ENCODE data around the gene KHDRBS2.
A peak's percentile ranks its signal among the peaks of the same experiment; 100 is the strongest.
"Not testable (repeated sequence)": the region's sequence is repeated elsewhere in the genome, so short reads cannot be mapped to it uniquely, and the experiment has no call there.

KHDRBS2 gene

DNA sequence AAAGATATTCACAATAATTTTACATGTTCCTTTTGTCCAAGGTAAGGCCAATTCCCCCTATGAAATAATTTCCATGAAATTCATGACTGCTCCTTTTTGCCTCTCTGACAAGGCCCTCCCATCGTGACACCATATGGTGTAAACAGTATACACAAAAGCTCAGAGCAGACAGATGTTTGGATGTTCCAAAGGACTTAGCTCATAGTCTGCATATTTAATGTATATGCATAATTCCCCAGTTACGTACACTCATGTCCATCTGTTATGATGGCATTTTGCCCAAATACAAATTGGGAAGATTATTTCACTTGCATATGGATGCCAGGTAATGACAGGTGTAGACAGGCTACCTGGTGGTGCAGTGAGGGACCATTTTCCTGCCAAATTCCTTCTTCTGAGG, 376.5 kb downstream of the KHDRBS2 start:
- no peak for DNase-seq (ENCODE audit: low read depth, low spot score)
- H3K4me3 ChIP-seq (ENCODE audit: low read length) = no peak overlapping the region

DNA sequence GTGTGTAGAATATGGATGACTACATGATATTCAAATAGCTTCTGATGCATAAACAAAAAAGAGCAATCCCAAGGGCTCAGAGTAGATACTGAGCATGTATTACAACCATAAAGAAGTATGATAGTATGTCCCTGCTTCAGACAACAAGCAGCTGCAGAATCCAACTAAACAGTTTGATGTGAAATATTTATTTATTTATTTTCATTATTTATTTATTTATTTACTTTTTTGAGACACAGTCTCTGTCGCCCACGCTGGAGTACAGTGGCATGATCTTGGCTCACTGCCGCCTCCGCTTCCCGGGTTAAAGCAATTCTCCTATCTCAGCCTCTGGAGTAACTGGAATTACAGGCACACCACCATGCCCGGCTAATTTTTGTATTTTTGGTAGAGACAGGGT, 384.3 kb downstream of the KHDRBS2 start:
- DNase-seq (ENCODE audit: low read depth, low spot score) = no peak
- H3K4me3 ChIP-seq (ENCODE audit: low read length) = no peak overlapping the region

DNA sequence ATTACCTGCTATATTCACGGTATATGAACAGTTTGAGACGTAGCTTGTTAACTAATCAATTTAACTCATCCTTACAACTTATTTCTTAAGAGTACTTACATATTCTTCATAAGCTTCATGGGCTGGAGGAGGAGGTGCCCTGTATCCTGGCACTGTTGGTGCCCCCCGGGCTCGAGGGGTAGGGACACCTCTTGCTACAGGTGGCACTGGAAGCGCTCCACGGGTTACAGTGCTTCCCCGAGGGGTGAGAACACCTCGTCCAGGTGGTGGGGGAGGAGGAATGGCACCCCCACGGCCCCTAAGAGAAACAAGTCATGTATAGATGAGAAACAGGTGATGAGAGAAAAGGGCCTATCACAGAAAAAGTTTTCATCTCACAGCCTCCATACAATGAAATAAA, 391.5 kb downstream of the KHDRBS2 start:
- H3K4me3 ChIP-seq (ENCODE audit: low read length) = no peak overlapping the region
- no peak for DNase-seq (ENCODE audit: low read depth, low spot score)

DNA sequence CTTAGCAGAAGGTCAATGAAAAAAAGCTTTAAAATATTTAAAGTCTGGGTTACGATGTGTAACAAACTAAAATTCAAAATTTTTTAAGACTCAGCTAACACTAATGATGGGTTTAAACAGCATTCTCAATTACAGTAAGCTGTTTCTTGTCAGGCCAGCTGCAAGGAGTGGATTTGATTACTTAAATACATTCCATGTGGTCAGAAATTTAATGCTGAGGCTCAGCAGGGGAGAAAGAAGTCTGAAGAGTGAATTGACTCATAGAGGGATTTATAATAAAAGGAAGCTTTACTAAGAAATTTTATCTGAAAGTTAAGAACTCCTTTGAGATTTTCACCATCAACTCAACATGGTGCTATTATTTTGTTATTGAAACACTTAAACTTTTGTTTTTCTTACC, 398.6 kb downstream of the KHDRBS2 start:
- no peak overlapping the region for H3K4me3 ChIP-seq (ENCODE audit: low read length)
- no peak for DNase-seq (ENCODE audit: low read depth, low spot score)

DNA sequence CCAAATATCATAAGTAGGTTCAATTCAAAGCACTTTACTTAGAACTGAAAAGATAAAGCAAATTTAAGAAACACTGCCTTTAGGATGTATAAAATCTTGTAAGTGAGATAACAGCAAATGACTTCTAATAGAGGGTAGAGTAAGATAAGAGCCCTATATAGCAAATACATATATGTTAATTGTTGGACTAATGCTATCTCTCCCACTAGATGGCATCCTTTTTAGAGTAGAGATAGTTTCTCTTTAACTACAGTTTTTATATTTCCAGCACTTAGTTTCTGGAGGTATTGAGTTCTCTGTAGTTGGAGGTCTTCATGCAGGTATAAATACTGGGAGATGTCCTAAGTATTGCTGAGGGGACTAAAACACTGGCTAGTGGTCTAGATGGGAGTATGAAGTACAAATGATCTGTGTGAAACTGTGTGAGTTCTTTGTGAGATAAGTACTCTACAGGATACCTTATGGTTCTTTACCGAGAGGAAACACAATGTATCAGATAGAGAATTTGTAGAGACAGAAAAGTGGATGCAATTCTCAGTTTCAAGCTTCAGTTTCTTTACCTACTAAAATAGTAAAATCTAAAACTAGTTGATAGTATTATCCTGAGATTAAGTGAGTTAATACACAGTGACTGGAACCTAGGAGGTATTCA, 399.3 kb downstream of the KHDRBS2 start:
- peak; percentile 10 for DNase-seq (ENCODE audit: low read depth, low spot score)
- H3K4me3 ChIP-seq (ENCODE audit: low read length) = no peak overlapping the region

DNA sequence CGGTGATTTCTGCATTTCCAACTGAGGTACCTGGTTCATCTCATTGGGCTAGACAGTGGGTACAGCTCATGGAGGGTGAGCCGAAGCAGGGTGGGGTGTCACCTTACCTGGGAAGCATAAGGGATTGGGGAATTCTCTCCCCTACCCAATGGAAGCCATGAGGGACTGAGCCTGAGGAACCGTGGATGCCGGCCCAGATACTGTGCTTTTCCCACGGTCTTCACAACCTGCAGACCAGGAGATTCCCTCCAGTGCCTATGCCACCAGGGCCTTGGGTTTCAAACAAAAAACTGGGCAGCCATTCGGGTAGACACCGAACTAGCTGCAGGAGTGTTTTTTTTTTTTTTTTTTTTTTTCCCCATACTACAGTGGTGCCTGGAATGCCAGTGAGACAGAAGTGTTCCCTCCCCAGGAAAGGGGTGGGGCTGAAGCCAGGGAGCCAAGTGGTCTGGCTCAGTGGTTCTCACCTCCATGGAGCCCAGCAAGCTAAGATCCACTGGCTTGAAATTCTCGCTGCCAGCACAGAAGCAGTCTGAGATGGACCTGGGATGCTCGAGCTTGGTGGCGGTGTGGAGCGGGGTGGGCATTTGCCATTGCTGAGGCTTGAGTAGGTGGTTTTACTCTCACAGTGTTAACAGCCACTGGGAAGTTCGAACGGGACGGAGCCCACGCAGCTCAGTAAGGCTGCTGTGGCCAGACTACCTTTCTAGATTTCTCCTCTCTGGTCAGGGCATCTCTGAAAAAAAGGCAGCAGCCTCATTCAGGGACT, 416.2 kb downstream of the KHDRBS2 start:
- DNase-seq (ENCODE audit: low read depth, low spot score) = no peak
- H3K4me3 ChIP-seq (ENCODE audit: low read length) = no peak overlapping the region

DNA sequence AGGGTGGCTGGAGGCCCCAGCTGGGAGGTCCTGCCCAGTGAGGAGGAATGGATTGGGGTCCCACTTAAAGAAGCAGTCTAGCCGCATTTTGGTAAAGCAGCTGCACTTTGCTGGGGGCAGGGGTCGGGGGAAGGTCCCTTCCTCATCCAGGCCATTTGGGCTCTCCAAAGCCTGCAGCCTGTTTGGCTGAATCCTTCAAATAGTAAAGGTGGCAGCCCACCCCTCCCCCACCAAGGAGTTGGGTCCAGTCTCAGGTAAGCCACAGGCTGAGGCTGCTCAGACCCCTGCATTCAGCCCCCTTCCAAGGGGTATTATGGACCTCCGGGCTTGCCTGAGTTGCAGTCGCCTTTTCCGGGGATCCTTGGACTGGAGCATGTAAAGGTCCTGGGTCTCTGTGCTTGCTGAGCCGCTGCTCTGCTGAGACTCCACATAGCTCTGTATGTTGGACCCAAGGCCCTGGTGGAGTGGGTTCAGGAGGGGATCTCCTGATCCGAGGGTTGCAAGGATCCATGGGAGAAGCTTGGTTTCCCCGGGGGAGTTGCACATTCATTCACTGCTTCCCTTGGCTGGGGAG, 417.4 kb downstream of the KHDRBS2 start:
- no peak overlapping the region for H3K4me3 ChIP-seq (ENCODE audit: low read length)

DNA sequence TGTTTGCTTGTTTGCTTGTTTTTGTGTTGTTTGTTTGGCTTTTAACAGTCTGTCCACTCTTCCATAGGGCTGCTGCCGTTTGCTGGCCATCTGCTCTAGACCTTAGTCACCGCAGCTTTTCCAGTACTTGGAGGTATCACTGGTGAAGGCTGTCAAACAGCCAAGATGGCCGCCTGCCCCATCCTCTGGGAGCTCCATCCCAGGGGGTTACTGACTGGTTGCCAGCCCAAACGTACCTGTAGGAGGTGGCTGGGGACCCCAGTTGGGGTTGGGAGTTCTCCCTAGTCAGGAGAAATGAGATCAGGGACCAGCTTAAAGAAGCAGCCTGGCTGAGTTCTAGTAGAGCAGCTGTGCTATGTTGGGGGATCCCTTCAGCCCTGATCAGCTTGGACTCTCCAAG, 418.4 kb downstream of the KHDRBS2 start:
- DNase-seq (ENCODE audit: low read depth, low spot score) = no peak
- no peak overlapping the region for H3K4me3 ChIP-seq (ENCODE audit: low read length)

More for the DNA sequence above, 417.4 kb downstream of the KHDRBS2 start:
- DNase-seq (ENCODE audit: low read depth, low spot score) = no peak

DNA sequence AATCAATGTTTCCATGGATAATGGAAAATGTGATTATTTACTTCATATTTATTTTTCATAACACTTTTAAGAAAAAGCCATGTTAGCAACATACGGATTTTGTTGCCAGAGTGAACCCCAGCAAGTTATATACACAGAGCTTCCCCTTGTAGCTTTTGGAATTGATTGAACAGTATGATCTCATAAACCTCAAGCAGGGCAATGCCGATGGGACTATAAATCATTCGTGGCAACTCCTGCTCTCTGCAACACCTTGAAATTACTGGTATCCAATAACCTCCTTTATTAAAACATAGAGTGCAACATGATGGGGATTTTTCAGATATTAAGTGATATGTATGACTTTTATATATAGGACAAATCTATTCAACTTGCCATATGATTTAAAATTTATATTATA, 428.5 kb downstream of the KHDRBS2 start:
- DNase-seq (ENCODE audit: low read depth, low spot score) = no peak
- no peak overlapping the region for H3K4me3 ChIP-seq (ENCODE audit: low read length)

DNA sequence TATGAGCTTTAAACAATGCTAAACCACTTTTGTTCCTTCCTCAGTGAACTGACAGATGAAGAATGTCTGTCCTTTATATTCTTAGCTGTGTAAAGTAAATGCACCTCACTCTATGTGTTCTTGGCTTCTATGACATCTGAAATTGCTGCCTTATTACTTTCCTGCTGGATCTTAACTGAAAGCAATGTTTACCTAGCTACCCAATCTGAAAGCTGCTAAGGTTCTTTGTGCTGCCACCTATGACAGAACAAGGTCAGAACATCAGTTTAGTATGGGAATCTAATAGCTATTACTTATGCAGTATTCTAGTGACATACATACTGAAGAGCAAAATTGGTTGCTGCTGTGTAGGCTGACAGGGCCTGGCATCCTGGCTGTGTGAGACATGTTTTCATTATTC, 444.1 kb downstream of the KHDRBS2 start:
- H3K4me3 ChIP-seq (ENCODE audit: low read length) = no peak overlapping the region
- DNase-seq (ENCODE audit: low read depth, low spot score) = no peak

DNA sequence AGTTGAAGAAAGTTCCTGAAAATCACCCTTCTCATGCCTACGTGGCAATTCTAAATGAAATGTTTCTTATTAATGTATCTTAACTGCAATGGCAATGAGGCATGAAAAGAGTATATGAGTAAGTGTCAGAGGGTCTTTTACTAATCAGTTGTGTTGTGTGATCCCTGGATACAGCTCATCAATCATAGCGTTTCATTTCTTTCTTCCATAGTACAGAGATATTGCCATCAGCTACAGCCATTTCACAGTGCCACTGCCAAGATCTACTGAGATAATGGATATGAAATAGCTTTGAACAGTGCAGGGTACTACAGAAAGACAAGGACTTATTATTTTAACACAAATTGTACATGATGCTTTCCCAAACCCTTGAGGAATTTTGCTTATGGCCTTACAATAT, 450.8 kb downstream of the KHDRBS2 start:
- DNase-seq (ENCODE audit: low read depth, low spot score) = no peak
- no peak overlapping the region for H3K4me3 ChIP-seq (ENCODE audit: low read length)

DNA sequence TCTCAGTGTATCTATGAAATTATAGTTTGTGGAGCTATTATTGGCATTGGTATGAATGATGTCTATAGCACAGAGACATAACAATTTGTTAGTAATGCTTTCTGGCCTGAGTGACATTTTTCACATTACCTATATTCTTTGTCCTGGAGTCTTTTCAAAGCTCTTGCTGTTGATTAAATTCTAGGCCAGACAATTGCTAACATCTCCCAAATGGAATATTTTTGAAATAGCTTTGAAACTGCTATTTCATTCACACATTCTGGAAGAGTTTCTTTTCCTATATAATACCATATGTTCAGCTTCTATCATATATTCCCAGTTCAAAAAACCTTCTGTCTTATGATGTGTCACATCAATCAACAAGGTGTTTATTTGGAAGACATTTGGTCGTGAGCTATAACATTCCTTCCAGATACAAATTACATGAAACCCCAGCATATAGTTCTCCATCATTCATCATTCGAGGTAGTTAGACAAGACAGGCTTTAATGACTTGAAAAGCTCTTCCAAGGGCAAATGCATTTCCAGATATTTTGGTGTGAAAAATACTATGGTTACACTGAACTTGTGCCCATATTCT, 452.8 kb downstream of the KHDRBS2 start:
- no peak overlapping the region for H3K4me3 ChIP-seq (ENCODE audit: low read length)
- DNase-seq (ENCODE audit: low read depth, low spot score) = no peak

DNA sequence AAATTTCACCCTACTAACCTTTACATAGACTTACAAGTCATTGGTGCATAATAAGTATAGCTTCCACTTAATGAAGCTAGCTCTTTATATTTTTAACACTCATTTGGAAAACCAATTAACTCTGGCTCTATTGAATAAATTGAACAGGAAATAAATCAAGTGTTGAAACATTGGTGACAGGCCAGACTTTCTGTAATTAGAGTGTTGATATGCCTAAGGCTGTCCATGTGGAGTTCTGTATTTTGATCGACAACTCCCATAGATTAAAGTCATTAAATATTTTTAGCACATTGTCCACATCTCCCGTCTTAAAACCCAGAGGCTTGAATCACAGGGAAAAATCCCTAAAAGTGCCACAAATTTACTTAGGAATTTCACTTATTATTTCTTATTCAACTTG, 468.3 kb downstream of the KHDRBS2 start:
- no peak for DNase-seq (ENCODE audit: low read depth, low spot score)
- H3K4me3 ChIP-seq (ENCODE audit: low read length) = no peak overlapping the region

DNA sequence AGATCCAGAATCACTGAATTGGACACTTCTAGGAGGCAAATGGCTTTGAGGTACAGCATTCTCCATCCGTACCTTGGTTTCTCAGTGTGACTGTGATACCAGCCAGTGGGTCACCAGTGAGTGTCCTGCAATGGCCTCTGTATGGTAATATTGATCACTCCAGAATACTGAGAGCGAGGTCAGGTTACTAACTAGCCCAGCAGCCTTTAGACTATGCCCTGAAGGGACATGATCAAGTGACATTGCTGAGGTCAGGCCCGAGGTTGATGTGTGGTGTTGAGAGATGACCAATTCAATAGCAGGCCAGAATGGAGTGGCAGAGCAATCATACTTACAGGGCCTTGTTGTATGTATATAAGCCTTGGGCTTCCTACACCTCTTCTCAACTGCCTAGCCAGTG, 476.0 kb downstream of the KHDRBS2 start:
- no peak for DNase-seq (ENCODE audit: low read depth, low spot score)
- H3K4me3 ChIP-seq (ENCODE audit: low read length) = no peak overlapping the region

DNA sequence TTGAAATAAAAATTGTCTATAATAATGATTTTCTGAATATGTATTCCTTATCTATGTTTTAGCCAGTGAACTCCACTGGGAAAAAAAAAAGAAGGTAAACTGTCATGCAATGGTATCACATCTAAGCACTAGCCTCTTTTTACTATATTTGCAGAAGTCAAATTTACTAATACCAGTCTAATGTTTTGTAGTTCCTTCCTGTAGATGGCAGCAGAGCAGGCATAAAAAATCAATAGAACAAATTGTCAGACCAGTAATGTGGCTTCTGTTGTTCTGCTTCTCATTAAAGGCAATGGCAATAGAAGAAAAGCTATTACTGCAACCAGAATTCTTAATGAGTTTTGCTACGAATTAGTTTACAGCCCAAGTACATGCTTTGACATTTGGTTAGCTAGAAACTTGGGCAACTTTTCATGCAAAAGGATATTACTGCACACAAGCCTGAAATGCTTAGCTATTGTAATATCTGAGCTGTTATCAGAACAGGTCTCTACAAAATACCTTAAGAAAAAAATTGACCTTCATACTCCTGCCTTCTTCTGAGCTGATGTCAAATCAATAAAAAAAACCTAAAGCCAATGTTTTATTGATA, 476.9 kb downstream of the KHDRBS2 start:
- peak; percentile 30 for DNase-seq (ENCODE audit: low read depth, low spot score)
- H3K4me3 ChIP-seq (ENCODE audit: low read length) = no peak overlapping the region

DNA sequence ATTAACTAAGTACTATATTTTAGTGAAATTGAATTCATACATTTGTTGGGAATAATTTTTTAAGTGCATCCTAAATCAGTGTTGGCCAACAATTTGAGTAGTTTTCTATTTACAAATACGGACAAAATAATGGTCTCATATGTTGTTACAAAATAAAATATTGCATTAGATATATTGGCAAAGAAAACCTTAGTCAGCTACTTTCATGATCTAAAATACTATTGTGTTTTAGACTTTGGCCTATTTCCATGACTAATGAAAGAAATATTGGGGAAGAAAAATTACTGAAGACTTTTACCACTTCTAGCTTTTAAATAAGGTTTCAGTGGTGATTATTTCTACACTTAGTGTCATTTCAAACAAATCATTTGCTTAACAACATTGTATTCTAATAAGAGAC, 498.0 kb downstream of the KHDRBS2 start:
- no peak overlapping the region for H3K4me3 ChIP-seq (ENCODE audit: low read length)
- no peak for DNase-seq (ENCODE audit: low read depth, low spot score)

DNA sequence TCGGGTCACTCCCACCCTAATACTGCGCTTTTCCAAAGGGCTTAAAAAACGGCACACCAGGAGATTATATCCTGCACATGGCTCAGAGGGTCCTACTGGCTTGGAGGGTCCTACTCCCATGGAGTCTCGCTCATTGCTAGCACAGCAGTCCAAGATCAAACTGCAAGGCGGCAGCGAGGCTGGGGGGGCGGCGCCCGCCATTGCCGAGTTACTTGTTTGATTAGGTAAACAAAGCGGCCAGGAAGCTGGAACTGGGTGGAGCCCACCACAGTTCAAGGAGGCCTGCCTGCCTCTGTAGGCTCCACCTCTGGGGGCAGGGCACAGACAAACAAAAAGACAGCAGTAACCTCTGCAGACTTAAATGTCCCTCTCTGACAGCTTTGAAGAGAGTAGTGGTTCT, 516.6 kb downstream of the KHDRBS2 start:
- not testable (repeated sequence) for DNase-seq (ENCODE audit: low read depth, low spot score)

DNA sequence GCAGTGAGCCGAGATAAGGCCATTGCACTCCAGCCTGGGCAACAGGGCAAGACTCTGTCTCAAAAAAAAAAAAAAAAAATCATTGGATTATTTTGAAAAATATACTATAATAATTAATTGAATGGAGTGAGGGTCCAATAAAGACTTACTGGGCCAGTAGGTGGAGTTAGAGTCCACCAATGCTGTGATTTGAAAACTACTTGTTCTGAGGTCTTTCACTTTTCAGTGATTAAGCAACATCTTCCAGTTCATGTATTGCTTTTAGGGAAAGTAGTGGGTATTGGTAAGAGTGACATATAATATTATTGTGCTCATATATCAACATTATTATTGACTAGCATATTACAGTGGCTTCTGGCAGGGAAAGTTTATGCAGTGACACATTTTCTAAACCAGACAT, 530.3 kb downstream of the KHDRBS2 start:
- DNase-seq (ENCODE audit: low read depth, low spot score) = no peak

More for the DNA sequence above, 516.6 kb downstream of the KHDRBS2 start:
- not testable (repeated sequence) for H3K4me3 ChIP-seq (ENCODE audit: low read length)

DNA sequence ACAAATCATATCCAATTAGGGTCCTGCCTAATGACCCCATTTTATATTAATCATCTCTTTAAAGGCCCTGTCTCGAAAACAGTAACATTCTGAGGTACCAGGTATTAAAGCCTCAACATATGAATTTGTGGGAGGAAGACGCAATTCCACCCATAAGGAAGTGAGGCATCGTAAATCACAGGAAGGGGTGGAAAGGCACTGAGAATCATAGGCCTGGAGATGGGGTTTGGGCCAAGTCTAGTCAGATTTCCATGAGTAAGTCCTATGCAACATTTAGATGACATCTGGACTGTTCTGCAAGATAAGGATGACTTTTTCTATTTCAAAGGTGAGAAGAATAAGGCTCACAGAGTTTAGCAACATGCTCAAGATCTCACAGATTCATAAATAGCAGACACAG, 534.0 kb downstream of the KHDRBS2 start:
- no peak overlapping the region for H3K4me3 ChIP-seq (ENCODE audit: low read length)
- no peak for DNase-seq (ENCODE audit: low read depth, low spot score)

More for the DNA sequence above, 530.3 kb downstream of the KHDRBS2 start:
- H3K4me3 ChIP-seq (ENCODE audit: low read length) = no peak overlapping the region

DNA sequence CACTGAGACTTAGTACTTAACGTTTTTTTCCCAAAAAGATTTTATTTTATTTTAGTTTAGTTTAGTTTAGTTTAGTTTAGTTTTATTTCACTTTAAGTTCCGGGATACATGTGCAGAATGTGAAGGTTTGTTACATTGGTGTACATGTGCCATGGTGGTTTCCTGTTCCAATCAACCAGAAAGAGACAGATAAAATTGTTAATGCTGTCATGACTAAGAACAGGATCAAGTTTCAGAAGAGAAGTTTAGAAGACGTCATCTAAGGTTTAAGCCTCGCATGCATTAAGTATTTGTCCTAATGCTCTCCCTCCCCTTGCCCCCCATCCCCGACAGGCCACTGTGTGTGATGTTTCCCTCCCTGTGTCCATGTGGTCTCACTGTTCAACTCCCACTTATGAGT, 540.0 kb downstream of the KHDRBS2 start:
- DNase-seq (ENCODE audit: low read depth, low spot score) = no peak
- no peak overlapping the region for H3K4me3 ChIP-seq (ENCODE audit: low read length)

All from Jurkat, Clone E6-1 (cell line).